ENCODE results near the gene ZNF222.

GRCh38 chr19:44032001-44032610 lies 6.9 kb downstream of the ZNF222 start:
- TF ChIP-seq POLR2AphosphoS5 (IDR thresholded peaks at IDR 0.05; ENCODE audit: low read depth) (no peak), GABPA (IDR thresholded peaks at IDR 0.05; ENCODE audit: low read depth) (no peak)
- TF ChIP-seq, protein P1, sequence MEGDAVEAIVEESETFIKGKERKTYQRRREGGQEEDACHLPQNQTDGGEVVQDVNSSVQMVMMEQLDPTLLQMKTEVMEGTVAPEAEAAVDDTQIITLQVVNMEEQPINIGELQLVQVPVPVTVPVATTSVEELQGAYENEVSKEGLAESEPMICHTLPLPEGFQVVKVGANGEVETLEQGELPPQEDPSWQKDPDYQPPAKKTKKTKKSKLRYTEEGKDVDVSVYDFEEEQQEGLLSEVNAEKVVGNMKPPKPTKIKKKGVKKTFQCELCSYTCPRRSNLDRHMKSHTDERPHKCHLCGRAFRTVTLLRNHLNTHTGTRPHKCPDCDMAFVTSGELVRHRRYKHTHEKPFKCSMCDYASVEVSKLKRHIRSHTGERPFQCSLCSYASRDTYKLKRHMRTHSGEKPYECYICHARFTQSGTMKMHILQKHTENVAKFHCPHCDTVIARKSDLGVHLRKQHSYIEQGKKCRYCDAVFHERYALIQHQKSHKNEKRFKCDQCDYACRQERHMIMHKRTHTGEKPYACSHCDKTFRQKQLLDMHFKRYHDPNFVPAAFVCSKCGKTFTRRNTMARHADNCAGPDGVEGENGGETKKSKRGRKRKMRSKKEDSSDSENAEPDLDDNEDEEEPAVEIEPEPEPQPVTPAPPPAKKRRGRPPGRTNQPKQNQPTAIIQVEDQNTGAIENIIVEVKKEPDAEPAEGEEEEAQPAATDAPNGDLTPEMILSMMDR (IDR thresholded peaks at IDR 0.05; ENCODE audit: insufficient read depth, low read length) = no peak
